ENCODE data around the gene NMS.
"Not testable (repeated sequence)": the region's sequence is repeated elsewhere in the genome, so short reads cannot be mapped to it uniquely, and the experiment has no call there.

The NMS gene, protein sequence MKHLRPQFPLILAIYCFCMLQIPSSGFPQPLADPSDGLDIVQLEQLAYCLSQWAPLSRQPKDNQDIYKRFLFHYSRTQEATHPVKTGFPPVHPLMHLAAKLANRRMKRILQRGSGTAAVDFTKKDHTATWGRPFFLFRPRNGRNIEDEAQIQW

DNA sequence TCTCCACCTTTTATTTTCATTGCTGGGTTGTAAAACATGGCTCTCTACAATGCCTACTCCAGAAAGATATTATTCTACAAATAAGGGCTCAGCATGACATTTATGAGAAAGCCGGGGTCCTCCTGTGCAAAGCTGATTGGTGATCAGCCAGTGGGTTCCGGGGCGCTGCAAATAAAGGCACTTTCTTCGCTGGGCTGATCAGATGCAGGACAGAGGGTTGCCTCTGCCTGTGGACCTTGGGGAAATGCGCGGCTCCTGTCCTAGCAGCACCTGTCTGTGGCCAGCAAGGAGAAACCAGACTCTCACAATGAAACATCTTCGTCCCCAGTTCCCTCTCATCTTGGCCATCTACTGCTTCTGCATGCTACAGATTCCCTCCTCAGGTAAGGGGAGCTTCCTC lies at the start of gene NMS:
NMS (plus strand) TSS at position 301 of the 400 bp plus-strand sequence; CDS start at position 308, 7 bp downstream.
- DNase-seq = no peak

DNA sequence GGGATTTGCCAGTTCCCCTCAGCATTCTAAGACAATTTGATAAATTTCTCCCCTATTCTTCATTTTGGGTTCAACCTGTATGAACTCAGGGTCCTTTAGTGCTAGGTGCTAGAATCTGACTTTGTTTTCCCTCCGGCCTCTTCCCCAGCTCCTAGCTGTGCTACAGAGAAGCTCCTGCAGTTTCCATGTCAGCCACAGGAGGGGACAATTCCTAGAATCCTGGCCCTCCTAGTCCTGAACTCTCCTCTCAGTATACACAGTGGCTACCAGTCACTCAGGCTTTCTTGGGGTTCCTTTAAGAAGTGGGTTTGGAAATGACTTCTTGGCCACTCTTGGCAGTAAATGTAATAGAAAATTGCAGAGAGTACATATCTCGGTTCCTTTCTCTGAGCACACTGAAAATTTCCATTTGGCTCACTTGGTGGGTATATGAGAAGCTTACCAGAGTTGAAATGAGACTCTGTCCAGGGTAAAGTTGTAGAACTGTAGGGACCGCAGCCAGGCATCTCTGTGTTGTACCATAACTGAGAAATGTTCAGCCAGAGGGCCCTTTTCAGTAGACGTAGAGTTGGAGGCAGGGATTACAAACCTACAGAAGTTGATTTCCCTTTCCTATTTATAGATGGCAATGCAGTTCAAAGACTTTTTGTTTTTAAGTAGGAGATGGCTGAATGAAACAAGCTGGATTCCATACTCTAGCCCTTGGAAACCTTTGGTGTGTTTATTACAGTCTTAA lies 47.8 kb upstream of the NMS start:
- no peak for DNase-seq

DNA sequence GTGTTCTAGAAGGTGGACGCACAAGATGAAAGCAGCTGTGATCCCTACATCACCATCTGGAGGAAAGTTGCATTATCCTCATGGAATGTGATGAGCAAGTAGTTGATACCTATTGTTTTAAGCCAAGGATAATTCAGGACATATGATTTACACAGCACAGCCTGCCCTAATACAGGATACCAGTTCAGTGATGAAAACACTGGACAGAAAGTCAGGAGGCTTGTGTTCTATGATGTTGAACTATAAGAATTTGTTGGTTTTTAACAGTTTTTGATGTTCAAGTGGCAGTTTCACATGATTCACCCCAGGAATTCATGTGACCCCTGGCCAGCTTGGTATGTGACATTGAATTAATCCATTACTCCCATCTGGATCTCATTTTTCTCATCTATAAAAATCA lies 46.7 kb upstream of the NMS start:
- no peak for DNase-seq

DNA sequence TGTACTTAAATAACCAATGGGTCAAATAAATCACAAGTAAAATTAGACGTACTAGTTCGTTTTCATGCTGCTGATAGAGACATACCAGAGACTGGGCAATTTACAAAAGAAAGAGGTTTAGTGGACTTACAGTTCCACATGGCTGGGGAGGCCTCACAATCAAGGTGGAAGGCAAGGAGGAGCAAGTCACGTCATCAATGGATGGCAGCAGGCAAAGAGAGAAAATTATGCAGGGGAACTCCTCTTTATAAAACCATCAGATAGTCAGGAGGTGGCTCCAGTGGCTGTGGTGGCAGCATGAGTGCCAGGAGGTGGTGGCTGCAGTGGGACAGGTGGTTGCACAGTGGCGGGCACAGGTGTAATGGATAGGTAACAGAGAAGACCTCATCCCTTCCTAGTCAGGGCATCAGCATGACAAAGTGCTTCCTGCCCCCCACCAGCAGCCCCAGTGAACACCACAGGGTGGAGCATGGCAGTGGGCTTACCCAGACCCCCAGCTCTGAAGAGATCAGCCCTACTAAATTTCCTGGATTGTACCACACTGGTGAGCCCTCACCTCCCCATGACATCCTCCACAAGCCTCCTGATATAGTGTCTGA lies 45.9 kb upstream of the NMS start:
- no peak for DNase-seq

DNA sequence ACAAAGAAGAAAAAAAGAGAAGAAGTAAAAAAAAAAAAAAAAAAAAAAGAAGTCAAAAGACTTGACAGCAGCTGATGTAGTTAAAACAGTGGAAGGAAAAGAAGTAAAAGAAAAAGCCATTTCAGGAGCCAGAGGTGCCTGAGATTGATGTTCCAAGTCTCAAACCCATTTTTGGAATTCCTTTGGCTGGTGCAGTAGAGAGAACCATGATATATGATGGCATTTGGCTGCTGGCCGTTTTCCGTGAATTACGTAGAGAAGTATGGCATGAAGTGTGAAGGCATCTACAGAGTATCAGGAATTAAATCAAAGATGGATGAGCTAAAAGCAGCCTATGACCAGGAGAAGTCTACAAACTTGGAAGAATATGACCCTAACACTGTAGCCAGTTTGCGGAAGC lies 45.2 kb upstream of the NMS start:
- no peak for DNase-seq

DNA sequence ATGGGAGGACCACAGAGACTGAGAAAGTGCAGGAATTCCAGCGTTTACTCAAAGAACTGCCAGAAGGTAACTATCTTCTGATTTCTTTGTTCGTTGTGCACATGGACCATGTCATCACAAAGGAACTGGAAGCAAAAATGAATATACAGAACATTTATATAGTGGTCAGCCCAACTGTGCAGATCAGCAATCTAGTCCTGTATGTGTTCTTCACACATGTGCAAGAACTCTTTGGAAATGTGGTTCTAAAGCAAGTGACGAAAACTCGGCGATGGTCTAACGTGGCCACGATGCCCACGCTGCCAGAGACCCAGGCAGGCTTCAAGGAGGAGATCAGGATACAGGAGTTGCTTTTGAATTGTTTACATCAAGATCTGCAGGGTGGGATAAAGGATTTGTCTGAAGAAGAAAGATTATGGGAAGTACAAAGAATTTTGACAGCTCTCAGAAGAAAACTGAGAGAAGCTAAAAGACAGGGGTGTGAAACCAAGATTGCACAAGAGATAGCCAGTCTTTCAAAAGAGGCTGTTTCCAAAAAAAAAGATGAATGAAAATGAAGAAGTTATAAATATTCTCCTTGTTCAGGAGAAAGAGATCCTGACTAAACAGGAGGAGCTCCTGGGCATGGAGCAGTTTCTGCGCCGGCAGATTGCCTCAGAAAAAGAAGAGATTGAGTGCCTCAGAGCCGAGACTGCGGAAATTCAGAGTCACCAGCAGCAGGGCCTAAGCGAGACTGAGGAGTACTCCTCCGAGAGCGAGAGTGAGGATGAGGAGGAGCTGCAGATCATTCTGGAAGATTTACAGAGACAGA lies 44.5 kb upstream of the NMS start:
- no peak for DNase-seq

DNA sequence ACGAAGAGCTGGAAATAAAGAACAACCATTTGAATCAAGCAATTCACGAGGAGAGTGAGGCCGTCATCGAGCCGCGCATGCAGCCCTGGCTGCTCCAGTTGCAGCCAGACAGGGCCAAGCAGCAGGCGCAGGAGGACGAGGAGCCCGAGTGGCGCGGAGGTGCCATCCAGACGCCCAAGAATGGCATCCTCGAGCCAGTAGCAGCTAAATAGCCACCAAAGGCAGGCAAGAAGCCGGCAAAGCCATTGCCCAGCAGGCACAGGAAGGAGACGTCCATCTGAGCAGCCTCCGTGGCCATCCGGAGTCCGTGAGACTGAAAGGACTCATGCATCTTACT lies 43.9 kb upstream of the NMS start:
- DNase-seq = no peak

DNA sequence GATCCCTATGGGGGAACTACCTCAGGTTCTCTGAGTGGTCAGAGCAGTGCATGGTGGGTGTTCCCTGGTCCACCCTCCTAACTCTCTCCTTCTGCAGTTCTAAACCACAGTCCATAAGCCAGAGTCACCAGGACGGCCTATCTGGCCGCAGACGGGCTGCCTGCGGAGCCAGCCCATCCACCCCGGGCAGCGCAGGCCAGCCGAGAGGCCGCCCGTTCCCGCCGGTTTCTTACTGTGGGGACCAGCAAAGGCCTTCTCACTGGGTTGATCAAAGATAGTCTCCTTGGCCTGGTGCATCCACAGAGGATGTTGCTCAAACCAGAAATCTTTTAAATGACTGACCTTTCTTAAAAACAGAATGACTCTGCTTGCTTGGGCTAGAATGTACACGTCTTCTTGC lies 43.2 kb upstream of the NMS start:
- no peak for DNase-seq

DNA sequence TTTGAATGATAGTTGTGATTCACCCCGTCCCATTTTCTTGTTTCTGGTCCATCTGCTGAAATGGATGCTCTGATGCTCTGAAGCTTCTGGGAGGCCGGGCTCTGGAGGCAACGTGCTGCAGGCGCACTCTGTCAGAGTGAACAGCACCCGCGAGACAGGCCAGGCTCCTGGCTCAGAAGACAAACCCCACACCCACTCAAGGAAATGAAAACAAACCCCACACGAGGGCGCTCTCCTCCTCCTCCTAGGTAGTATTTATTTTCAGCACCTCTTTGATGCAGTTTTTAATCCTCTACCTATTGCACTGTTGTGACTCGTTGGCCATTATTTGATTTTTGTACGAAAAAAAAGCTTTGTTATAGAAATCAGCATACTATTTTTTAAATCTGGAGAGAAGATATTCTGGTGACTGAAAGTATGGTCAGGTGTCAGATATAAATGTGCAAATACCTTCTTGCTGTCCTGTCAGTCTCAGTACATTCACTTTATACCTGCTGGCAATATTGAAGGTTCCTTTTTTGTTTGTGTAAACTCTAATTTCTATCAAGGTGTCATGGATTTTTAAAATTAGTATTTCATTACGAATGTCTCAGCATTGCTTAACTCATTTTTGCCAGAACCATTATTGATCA lies 42.5 kb upstream of the NMS start:
- peak; percentile 56 for DNase-seq

DNA sequence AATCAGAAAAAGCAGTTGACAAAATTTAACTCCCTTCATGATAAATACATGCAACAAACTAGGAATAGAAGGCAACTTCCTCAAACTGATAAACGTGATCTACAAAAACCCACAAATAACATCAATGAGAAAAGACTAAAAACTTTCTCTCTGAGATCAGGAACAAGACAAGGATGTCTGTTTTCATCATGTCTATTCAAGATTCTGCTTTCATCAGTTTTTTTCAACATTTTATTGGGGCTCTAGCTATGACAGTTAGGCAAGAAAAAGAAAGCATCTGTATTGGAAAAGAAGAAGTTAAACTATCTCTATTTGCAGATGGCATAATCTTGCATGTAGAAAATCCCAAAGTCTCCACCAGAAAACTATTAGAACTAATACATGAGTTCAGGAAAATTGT lies 40.6 kb upstream of the NMS start:
- DNase-seq = no peak

DNA sequence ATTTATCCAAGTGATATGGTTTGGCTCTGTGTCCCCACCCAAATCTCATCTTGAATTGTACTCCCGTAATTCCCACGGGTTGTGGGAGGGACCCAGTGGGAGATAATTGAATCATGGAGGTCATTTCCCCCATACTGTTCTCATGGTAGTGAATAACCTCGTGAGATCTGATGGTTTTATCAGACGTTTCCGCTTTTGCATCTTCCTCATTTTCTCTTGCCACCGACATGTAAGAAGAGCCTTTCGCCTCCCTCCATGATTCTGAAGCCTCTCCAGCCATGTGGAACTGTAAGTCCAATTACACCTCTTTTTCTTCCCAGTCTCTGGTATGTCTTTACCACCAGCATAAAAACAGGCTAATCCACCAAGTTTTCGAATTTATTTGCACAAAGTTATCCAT lies 32.5 kb upstream of the NMS start:
- DNase-seq = no peak

DNA sequence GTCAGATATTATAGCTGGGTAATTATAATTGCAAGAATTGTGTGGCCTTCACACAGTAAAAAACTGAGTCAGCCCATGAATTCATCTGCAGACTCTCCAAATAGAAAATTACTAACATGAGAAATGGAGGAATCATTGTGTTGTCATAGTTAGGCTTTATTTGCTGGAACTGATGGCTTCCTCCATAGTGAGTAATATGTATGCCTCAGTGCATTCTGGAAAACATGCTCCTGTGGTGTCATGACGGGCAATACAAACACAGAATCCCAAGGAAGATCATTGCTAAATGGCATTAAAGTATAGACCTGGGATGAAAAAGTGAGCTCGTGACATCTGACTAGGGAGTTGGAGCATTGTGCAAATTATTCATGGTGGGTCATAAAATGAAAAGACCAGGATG lies 23.6 kb upstream of the NMS start:
- DNase-seq = no peak

DNA sequence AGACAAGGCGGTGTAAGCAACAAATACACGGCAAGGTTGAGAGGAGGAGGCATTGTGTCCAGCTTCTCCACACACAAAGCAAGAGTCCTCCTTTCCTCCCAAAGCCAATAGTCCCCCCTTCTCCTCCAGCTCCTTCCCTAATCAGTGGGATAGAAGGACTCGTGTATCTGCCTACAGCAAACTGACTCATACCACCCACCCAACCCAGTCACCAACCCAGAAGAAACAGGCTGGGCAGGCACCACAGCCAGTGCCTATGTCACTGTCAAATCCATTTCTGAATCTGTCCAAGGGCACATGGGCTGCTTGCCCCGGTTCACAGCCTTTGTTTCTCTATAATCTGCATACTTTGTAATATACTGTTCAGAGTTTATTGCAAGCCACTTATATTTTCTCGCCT lies 19.2 kb upstream of the NMS start:
- no peak for DNase-seq

DNA sequence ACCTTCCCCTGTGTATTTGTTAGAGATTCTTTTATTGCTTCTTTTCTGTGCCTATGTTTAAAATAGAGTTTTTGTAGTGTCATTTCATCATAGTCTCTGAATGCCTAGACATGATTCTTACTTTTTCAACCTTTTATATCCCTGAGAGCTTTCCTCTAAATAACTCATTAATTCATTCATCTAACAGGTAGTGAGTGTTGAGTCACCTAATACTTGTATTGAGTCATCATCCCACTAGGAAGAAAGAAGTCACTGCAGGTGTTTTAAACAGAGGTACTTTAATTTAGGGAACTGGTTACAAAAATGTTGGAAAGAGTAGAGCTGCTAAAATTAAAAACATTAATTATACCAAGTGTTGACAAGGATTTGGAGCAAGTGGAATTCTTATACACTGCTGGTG lies 18.5 kb upstream of the NMS start:
- no peak for DNase-seq

DNA sequence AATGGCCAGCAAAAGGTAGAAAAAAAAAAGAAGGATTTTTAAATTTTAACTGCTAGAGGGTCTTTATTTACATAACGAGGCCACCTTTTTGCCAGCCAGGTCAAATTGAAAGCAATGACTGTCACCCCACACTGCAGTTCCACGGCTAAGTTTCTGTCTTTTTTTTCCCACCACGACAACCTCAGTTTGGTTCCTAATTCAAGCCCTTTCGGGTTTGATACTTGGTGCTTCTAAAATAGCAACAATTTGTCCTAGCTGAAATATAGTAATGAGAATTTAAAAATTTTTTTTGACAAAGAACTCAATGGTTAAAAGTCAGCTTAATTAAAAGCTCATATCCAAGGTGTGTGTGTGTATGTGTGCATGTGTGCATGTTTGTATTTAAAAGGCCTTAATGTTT lies 16.4 kb upstream of the NMS start:
- no peak for DNase-seq

DNA sequence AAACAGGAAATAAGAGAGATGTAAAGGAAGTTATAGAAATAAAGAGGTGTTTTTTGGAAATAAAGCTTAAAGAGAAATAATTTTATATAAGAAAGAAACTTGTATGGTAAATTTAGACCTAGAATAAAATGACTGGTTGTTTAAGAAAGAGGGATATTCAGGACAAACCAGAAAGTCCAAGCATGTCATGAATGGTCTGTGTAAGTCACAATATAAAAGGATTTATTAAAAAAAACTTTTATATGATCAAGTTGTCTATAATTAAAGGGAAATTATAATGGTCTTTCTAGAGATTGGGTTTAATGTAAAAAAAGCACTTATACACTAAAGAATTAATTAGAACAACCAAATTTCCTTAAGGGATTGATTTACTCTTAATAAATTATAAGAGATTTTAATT lies 13.9 kb upstream of the NMS start:
- not testable (repeated sequence) for DNase-seq

DNA sequence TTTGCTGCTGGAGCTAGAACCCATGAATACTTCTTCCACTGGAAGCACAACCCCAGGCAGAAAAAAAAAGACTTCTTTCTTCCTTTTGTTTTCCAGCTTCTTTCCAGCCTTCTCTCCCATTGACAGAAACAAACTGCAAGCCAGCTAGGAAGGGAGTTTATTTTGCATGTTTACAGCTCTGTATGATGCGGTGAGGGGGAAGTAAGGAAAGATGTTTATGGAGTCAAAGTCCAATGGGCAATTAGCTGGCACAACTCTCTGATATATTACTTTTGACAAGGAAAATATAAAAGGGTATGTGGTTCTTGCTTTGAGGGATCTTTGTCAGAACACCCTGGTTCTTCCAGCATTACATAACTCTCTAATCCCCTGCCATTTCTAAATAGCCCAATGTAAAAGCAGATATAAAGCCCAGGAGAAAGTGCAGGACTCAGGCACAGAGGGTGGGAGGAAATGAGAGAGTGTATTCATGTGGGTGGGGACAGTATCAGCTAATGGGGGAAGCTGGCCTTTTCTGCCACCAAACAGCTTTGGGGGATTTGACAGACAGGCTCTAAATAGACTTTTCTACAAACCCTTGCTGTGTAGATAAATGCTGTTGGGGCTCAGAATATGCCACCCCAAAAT lies 9.3 kb upstream of the NMS start:
- no peak for DNase-seq

DNA sequence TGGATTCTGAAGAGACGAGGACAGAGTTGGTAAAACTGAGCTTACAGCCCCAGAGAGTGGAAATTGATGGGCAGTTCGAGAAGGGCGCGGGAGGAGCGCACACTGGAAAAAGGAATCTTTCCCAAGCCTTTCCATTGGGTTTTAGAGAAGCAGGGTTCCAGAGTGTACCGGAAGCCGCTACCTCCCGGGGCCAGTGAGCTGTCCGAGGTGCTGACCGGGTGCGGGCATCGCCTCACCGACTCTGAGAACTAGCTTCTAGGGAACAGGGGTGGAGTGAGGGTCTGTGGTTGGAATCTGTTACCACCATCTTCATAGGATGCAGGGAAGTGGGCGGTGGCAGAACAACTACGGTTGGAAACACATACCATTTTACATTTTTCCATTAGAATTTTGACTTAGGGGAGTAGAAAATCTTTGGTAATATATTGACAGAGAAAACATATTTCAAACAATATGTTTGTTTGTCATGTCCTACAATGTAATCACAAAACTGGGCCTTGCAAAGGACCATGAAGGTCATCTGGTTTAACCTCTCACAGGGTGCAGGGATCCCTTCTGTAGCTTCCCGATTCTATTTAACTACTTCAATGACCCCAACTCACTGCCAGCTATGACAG lies 724 bp downstream of the NMS start:
- DNase-seq = no peak

DNA sequence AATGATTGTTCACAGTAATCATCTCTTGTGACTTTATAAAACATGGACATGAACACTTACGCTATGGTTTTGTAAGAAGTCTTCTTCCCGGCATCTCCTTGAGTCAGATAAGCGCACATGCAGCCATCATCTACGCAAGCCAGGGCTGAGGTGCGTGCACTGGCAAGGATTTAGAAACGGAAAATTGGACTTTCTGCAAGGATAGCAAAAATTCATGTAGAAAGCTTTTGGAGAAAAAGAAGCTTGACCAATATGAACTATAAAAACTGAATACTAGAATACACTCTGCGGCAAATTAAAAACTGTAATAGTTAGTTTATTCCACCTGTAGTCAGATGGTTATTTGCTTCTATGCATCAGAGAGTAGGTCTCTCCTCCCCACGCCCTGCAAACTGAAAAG lies 6.3 kb downstream of the NMS start:
- DNase-seq = no peak

DNA sequence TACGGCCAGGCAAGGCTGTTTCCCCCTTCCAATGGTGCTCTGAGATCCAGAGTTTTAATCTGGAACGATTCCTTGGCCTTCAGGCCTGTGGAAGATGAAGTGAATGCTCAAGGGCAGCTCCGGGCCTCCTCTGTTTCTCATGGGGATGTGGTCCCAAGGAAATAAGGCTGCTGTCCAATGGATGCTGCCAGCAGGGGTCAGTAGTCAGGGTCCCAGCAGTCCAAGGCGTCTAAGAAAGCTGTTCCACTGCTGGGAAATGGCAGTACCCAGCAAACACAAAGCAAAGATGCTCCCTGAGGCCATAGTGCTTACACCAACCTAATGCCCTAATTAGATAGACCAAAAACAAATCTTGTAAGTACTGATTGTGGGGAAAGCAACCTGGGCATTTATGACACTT lies 12.5 kb downstream of the NMS start:
- no peak for DNase-seq

DNA sequence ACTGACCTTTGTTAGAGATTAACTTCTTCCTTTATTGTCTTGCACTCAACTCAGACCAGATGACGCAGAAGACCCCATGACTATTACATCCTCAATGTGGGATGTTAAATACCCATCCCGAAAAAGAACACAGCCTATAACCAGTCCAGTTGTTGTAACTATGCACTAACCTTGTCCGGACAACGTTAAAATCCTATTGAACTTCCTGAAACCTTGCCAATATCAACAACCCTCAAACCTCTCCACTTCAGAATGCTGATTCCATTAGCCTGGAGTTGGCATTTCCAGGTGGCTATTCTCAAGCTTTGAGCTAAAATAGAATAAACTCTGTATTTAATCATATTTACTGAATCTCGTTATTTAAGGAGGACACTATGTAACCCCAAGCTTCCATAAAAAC lies 13.6 kb downstream of the NMS start:
- no peak for DNase-seq

DNA sequence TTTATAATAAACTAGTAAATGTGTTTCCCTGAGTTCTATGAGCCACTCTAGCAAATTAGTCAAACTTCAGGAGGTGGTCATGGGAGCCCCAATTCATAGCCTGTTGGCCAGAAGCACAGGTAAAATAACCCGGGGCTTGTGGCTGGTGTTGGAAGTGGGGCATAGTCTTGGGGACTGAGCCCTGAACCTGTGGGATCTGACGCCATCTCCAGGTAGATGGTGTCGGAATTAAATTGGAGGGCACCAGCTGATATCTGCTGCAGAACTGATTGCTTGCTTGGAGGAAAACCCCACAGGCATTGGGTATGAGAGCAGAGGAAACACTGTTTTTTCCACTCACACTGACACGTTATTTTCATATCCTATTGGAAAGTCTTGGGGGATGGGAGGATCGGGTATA lies 14.1 kb downstream of the NMS start:
- no peak for DNase-seq

DNA sequence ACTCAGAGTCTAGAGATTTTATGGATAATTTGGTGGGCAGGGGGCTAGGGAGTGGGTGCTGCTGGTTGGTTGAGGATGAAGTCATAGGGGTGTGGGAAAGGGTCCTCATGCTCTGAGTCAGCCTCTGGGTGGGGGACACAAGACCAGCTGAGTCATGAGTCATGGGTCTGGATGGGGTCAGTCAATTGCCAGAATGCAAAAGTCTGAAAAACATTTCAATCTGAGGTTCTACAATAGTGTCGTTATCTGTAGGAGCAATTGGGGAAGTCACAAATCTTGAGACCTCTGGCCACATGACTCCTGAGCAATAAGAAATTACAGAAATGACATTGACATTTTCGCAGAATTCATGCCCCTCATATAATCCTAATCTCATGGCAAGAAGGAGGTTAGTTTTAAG lies 15.1 kb downstream of the NMS start:
- no peak for DNase-seq
